22Rv1 (cell line): Measurements from ENCODE around the gene LRIG3.

ENCODE experiments used
- H3K27ac ChIP-seq: fragments of 450-650 bp; 2 replicates; pipeline ENCODE4 v1.5.1; 2017
- ZFX ChIP-seq: fragments of 450-650 bp; IDR thresholded peaks from 2 replicates; pipeline ENCODE4 v1.6.1; 2017; ENCODE audit warnings: antibody characterized with exemption, borderline replicate concordance
- TF ChIP-seq, protein P1 (sequence below): fragments of 450-650 bp; IDR thresholded peaks from 2 replicates; pipeline ENCODE4 v1.5.1; 2017; ENCODE audit warnings: mild to moderate bottlenecking

Gene LRIG3

GRCh38 chr12:58930770-58931324 lies 10.5 kb upstream of the LRIG3 start:
- no peak overlapping the region for H3K27ac ChIP-seq
- TF ChIP-seq, protein P1, sequence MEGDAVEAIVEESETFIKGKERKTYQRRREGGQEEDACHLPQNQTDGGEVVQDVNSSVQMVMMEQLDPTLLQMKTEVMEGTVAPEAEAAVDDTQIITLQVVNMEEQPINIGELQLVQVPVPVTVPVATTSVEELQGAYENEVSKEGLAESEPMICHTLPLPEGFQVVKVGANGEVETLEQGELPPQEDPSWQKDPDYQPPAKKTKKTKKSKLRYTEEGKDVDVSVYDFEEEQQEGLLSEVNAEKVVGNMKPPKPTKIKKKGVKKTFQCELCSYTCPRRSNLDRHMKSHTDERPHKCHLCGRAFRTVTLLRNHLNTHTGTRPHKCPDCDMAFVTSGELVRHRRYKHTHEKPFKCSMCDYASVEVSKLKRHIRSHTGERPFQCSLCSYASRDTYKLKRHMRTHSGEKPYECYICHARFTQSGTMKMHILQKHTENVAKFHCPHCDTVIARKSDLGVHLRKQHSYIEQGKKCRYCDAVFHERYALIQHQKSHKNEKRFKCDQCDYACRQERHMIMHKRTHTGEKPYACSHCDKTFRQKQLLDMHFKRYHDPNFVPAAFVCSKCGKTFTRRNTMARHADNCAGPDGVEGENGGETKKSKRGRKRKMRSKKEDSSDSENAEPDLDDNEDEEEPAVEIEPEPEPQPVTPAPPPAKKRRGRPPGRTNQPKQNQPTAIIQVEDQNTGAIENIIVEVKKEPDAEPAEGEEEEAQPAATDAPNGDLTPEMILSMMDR = no peak
- no peak for TF ChIP-seq ZFX

DNA sequence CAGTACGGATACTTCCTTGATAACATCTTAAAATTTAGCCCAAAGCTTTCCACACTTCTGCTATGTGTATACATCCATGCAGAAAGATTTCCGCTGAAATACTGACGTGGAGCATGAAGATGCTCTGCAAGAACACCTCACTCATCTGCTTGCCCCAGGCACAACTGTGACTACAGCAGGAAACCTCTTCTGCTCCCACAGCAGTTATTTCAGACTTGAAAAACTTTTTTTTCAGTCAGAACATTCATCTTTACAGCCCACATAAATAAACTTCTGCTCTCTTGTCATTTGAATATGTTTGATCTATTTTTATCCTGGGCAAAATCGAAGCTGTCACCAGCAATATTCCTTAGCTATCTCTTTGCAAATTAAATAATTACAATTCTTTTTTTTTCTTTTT lies 6.8 kb upstream of the LRIG3 start:
- TF ChIP-seq, protein P1 = no peak
- no peak for TF ChIP-seq ZFX
- H3K27ac ChIP-seq = no peak overlapping the region

DNA sequence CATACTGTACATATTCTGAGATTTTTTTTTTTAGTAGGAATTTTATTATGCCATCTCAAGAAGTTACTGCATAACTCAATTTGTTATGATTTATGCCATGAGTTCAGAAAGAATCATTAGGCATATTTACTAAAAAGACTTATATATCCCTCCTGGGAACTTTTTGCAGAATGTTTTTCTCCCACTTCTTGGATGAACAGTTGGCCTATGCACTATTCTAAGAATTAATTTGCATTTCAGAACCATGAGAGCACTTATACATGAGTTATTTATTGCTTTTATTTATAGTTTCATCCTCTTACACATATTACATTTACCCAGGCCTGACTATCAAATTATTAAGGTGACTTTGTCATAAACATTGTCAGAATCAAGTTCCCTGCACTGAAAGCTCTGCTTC lies 6.3 kb upstream of the LRIG3 start:
- no peak overlapping the region for H3K27ac ChIP-seq
- TF ChIP-seq ZFX = no peak
- TF ChIP-seq, protein P1 = no peak

DNA sequence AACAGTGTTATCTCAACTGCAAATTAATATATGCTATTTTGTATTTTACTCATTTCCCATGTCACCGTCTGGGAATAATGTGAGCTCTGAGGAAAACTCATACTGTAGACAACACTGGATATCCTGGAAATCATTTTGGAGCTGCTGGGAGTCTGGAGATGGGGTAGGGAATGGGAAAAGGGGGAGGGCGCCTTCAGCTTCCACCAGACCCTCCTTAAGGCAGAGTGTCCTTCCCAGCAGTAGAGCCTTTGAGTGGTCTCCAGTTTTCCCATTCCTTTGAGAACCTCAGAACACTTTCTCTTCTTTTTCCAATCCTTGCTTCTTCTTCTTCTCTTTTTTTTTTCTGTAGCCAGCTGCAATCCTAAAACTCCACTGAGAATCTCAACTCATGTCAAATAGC lies 5.4 kb upstream of the LRIG3 start:
- TF ChIP-seq, protein P1 = no peak
- no peak for TF ChIP-seq ZFX
- H3K27ac ChIP-seq = no peak overlapping the region

DNA sequence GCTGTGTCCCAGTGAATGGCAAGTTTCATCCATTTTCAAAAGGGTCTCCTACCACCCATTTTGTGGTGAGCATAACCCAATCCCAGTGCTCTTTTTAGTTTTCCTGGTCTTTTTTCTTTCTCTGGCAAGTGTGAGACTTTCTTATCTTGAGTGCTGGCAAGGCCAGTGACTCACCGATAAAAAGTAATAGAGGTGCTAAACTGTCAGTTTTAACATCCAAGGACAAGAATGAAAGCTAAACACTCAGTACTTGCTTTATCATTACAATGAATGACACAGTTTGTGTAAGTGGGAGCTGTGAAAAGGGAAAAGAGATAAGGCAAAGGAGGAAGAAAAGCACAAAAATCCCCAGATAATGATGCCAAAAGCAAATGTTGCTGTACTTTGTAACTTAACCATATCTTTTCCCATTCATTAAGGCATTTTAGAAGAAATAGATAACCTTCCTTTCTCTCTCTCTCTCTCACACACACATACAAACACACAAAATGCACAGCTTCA lies 4.9 kb upstream of the LRIG3 start:
- TF ChIP-seq ZFX = no peak
- TF ChIP-seq, protein P1 = no peak
- no peak overlapping the region for H3K27ac ChIP-seq

DNA sequence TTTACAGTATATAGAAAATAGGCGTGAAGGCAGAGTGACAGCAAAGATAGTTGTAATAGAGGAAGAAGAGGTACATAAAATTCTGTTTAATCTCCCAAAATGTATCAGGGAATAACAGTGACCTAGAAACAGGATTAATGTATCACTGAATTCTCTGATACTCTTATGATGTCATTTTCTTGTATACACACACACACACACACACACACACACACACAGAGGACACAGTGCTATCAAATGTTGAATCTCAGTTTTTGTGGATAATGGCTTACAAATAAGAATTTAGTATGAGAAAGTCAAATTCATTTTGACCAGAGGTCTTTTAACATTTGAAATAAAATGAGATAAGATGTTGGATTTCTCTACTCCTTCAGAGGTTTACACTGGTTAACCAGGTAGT lies 4.3 kb upstream of the LRIG3 start:
- no peak overlapping the region for H3K27ac ChIP-seq
- TF ChIP-seq ZFX = no peak
- TF ChIP-seq, protein P1 = no peak

GRCh38 chr12:58923781-58924180 lies 3.5 kb upstream of the LRIG3 start:
- H3K27ac ChIP-seq = no peak overlapping the region

More at GRCh38 chr12:58923781-58924180, 3.5 kb upstream of the LRIG3 start:
- TF ChIP-seq, protein P1 = no peak
- TF ChIP-seq ZFX = no peak
